Rectal smooth muscle tissue (tissue), 1 donor: ENCODE results near the gene JMJD1C.
A peak's percentile ranks its signal among the peaks of the same experiment; 100 is the strongest.

Experiments
- H3K27ac ChIP-seq: one replicate; pipeline ENCODE4 v1.7.0; 2013; ENCODE audit warnings: low read depth, low read length, inconsistent platforms
- H3K27me3 ChIP-seq: one replicate; pipeline ENCODE4 v1.7.0; 2013; ENCODE audit warnings: low read length; ENCODE audit not compliant: control insufficient read depth, insufficient read depth
- H3K36me3 ChIP-seq: one replicate; pipeline ENCODE4 v1.7.0; 2013; ENCODE audit warnings: low read length; ENCODE audit not compliant: control insufficient read depth, insufficient read depth
- H3K4me1 ChIP-seq: one replicate; pipeline ENCODE4 v1.7.0; 2013; ENCODE audit warnings: low read length; ENCODE audit not compliant: control insufficient read depth, insufficient read depth
- H3K4me3 ChIP-seq: one replicate; pipeline ENCODE4 v1.7.0; 2013; ENCODE audit warnings: low read length
- H3K9ac ChIP-seq: one replicate; pipeline ENCODE4 v1.7.0; 2013; ENCODE audit warnings: low read length

JMJD1C gene

GRCh38 chr10:63206576-63206975 is 259.2 kb downstream of the JMJD1C start:
- H3K4me1 ChIP-seq: peaks cover 29% of the 10 kb centered on the region
- H3K27me3 ChIP-seq: no peaks in the 10 kb centered on the region
- no peak overlapping the region for H3K4me3 ChIP-seq
- H3K27ac ChIP-seq: peak overlapping the region; percentile 72
- H3K9ac ChIP-seq: no peak overlapping the region
- H3K36me3 ChIP-seq: peaks cover 8% of the 10 kb centered on the region

- Histone ChIP-seq H3K36me3 (peaks cover 5% of the 10 kb centered on the region), H3K4me1 (peaks cover 29% of the 10 kb centered on the region), H3K9ac (no peak overlapping the region), H3K4me3 (no peak overlapping the region), H3K27ac (no peak overlapping the region), H3K27me3 (no peaks in the 10 kb centered on the region)
Observed at GRCh38 chr10:63205421-63205820, 260.4 kb downstream of the JMJD1C start.

DNA sequence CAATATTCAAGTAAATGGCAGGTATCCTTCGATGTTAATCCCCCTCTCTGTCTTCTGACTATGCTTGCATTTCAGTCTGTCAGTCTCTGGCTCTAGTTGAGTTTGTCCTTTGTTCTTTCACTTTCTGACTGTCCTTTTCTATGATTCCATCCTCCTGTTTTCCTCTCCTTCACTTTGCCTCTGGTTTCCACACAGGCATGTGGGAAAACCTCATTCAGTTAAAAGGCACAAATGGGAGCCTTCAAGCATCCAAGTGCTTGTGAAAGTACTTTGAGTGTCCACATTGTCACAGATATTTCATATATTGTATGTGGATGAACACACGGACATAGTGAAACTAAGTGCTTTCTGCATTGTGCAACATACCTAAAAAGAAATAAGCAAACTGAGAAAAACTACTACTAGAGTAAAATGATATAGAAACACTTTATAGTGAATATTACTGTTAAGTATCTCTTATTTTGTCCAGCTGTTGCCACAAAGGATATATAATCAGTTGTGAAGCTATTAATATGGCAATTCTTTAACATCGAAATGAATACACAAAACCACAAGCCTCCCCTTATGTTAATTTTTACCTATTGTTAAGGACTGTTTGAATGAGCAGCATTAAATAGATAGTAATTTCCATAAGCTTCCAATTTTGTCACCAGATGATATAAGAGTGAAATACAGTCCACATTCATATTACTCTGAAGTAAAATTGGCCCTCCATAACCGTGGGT is 260.9 kb downstream of the JMJD1C start:
- no peak overlapping the region for H3K27ac ChIP-seq
- H3K27me3 ChIP-seq: no peaks in the 10 kb centered on the region
- H3K4me1 ChIP-seq: peaks cover 29% of the 10 kb centered on the region
- no peak overlapping the region for H3K4me3 ChIP-seq
- no peak overlapping the region for H3K9ac ChIP-seq
- peaks cover 5% of the 10 kb centered on the region for H3K36me3 ChIP-seq

DNA sequence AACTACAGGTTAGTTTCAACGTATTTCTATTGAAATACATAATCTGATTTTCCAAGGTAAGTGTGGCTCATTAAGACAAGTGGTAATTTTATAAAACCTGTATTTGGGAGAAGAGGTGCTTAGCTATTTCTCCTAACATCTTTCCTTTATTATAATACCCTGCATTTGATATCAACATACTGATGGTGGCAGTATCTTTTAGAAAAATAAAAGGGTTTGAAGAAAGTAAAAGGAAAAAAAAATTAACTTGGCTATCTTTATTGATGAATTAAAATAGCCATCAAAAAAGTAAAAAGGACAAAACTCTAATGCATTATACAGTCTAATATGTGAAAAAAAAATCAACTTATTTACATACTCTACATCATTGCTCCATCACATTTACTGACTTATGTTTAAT is 264.7 kb downstream of the JMJD1C start:
- H3K36me3 ChIP-seq: peaks cover 10% of the 10 kb centered on the region
- H3K27me3 ChIP-seq: no peaks in the 10 kb centered on the region
- H3K27ac ChIP-seq: no peak overlapping the region
- H3K4me3 ChIP-seq: no peak overlapping the region
- no peak overlapping the region for H3K9ac ChIP-seq
- H3K4me1 ChIP-seq: peaks cover 8% of the 10 kb centered on the region

GRCh38 chr10:63200431-63200830 is 265.3 kb downstream of the JMJD1C start:
- H3K4me1 ChIP-seq: peaks cover 3% of the 10 kb centered on the region
- no peak overlapping the region for H3K4me3 ChIP-seq
- H3K36me3 ChIP-seq: peaks cover 8% of the 10 kb centered on the region
- no peak overlapping the region for H3K9ac ChIP-seq
- H3K27me3 ChIP-seq: no peaks in the 10 kb centered on the region
- no peak overlapping the region for H3K27ac ChIP-seq

DNA sequence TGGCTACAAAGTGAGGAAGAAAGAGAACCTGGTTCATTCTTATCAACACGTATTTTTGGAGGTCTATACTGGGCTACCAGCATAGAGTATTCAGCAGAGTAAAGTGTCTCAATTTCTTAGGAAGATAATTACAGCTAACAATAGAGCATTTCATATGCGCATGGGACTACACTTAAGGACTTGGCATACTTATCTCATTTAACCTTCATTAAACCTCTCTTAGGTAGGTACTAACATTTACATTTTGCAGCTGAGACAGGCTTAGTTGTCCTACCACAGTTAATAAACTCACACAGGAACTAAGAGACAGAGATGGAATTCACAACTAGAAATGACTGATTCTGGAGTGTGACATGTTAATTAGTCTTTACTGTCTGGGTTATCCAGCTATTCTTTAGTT is 266.1 kb downstream of the JMJD1C start:
- H3K27me3 ChIP-seq: no peaks in the 10 kb centered on the region
- no peak overlapping the region for H3K27ac ChIP-seq
- H3K4me1 ChIP-seq: peaks cover 2% of the 10 kb centered on the region
- H3K9ac ChIP-seq: no peak overlapping the region
- no peak overlapping the region for H3K4me3 ChIP-seq
- peaks cover 8% of the 10 kb centered on the region for H3K36me3 ChIP-seq

DNA sequence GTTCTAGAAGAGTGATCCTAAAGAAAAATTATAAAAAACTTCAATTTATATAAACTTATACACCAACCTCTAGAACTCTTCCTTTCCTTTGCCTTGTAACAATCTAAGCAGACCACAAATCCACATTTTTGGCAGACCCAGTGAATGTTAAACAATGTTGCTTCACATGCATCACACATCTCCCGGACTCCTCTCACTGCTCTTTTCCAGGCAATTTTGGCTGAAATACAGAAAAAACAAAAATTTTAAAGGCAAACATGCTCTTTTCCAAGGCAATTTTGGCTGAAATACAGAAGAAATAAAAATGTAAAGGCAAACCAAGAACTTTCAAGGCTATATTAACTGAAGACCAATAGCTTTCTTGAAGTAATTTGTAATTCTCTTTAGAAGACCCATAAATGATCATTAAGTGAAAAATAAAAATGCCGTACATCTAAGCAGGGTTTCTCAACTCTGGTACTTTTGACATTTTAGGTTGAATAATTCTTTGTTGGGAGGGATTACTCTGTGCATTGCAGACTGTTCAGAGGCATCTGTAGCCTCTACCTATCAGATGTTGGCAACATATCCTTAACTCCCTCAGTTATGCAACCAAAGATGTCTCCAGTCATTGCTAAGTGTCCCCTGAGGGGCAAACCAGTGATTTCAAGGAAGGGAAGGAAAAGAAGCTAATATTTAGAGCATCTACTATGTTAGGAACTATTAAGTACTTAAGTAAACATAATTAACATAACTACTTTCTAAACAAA is 268.3 kb downstream of the JMJD1C start:
- Histone ChIP-seq H3K4me1 (no peaks in the 10 kb centered on the region), H3K4me3 (no peak overlapping the region), H3K36me3 (peaks cover 11% of the 10 kb centered on the region), H3K27me3 (no peaks in the 10 kb centered on the region), H3K9ac (no peak overlapping the region), H3K27ac (no peak overlapping the region)

DNA sequence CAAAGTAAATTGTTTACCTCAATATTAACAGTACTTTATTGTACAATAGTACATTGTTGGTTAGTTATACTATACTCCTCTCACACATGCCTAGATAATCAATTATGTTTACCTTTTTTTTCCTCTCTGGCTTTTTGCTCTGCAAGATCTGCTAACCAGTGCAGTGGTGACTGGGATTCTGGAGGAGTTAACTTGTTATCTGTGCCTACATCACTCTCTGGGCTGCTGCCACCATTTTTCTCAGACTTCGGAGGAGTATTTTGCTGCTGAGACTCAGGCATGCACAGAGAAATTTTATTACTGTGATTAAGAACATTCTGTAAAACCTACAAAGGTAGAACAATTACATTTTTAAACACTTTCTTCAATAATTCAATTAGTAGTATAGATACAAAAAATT is 273.0 kb downstream of the JMJD1C start:
- H3K27ac ChIP-seq: no peak overlapping the region
- H3K36me3 ChIP-seq: peaks cover 15% of the 10 kb centered on the region
- no peak overlapping the region for H3K4me3 ChIP-seq

DNA sequence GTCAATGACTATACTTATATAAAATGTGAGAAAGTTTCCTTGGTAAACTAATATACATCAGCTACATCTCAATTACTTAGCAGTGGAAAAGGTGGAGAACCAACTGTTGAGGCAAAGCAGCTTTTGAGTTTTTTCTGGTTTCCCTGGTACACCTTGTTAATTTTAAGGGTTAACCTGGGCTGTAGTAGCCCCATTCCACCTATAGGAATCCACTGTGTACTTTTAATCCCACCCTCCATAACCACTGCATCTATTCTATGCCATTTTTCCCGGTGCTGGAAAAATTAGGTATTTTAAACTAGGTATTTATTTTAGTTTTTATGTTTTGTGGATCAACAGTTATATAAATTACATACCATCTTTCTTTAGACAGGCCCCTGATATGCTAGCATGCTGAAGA is 290.2 kb downstream of the JMJD1C start:
- Histone ChIP-seq H3K27me3 (no peaks in the 10 kb centered on the region), H3K9ac (no peak overlapping the region), H3K36me3 (peaks cover 4% of the 10 kb centered on the region), H3K4me3 (no peak overlapping the region), H3K27ac (no peak overlapping the region), H3K4me1 (peaks cover 11% of the 10 kb centered on the region)

More for the DNA sequence above, 273.0 kb downstream of the JMJD1C start:
- H3K27me3 ChIP-seq: no peaks in the 10 kb centered on the region
- H3K4me1 ChIP-seq: no peaks in the 10 kb centered on the region
- H3K9ac ChIP-seq: no peak overlapping the region

GRCh38 chr10:63173468-63174232 is 292.1 kb downstream of the JMJD1C start:
- Histone ChIP-seq H3K4me3 (no peak overlapping the region), H3K27ac (no peak overlapping the region), H3K27me3 (no peaks in the 10 kb centered on the region), H3K4me1 (peaks cover 13% of the 10 kb centered on the region), H3K36me3 (peaks cover 9% of the 10 kb centered on the region), H3K9ac (no peak overlapping the region)

DNA sequence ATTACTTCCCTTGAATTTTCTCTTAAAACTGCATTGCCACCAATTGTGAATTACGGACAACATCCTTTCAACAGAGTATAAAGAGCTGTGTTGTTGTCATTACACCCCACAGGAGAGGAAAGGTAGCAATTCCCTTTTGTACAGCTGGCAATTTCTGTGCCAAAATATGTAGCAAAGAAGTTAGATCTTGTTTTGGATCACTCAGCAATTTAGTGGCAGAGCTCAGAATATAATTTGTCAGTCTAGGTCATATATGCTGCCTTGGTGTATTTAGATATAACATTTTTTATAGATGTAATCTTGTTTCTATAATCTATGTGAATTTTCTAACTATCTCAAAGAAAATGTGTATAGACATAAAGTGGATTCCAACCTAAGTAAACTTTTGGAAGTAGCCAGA is 293.9 kb downstream of the JMJD1C start:
- Histone ChIP-seq H3K27ac (no peak overlapping the region), H3K36me3 (peaks cover 5% of the 10 kb centered on the region), H3K4me3 (no peak overlapping the region), H3K4me1 (peaks cover 13% of the 10 kb centered on the region), H3K27me3 (no peaks in the 10 kb centered on the region), H3K9ac (no peak overlapping the region)

GRCh38 chr10:63171255-63171855 is 294.4 kb downstream of the JMJD1C start:
- H3K36me3 ChIP-seq: peaks cover 5% of the 10 kb centered on the region
- H3K27me3 ChIP-seq: no peaks in the 10 kb centered on the region
- H3K4me1 ChIP-seq: peaks cover 13% of the 10 kb centered on the region
- no peak overlapping the region for H3K9ac ChIP-seq
- no peak overlapping the region for H3K4me3 ChIP-seq
- peak overlapping the region; percentile 25 for H3K27ac ChIP-seq
